Caco-2 (cell line): ENCODE measurements around the gene LPAR2. TPM values are rescaled to one million over a fixed set of nuclear protein-coding genes. Genes with fewer than 3 reads are reported as not detected.

Source experiments
- BruUV-seq: library from RNA; stranded (reverse); fragments of 400-500 nt; replicated peaks from 2 replicates; lab custom pipeline; 2021; lab: Mats Ljungman, UMichigan
- CTCF ChIA-PET: fragments of 300-600 bp; sonication (Branson Sonifier 250); formaldehyde crosslinking; loops from one replicate; lab custom pipeline; 2022; ENCODE audit warnings: antibody characterized with exemption; lab: Charles Lee
- POLR2A ChIA-PET: fragments of 300-600 bp; sonication (Branson Sonifier 250); formaldehyde crosslinking; loops from one replicate; lab custom pipeline; 2022; ENCODE audit warnings: antibody characterized with exemption; lab: Charles Lee
- DNase-seq, 2 experiments: peaks; one replicate each; pipeline versions ENCODE4 v3.0.0 to v3.0.0-alpha.2; 2020 to 2022
- H3K27me3 ChIP-seq: replicated peaks from 2 replicates; pipeline ENCODE4 v1.6.0; 2011; ENCODE audit warnings: low read length; ENCODE audit not compliant: control insufficient read depth, insufficient read depth
- H3K36me3 ChIP-seq: 2 replicates; pipeline ENCODE4 v1.5.1; 2011; ENCODE audit warnings: low read length; ENCODE audit not compliant: control insufficient read depth, insufficient read depth
- H3K4me1 ChIP-seq: fragments of 250-450 bp; sonication (Bioruptor Pico); 2 replicates; pipeline ENCODE4 v1.5.1; 2020; ENCODE audit warnings: mild to moderate bottlenecking
- H3K4me3 ChIP-seq: 2 replicates; pipeline ENCODE4 v1.5.1; 2011; ENCODE audit warnings: low read depth, mild to moderate bottlenecking, control low read depth, low read length
- H3K9me3 ChIP-seq: fragments of 250-450 bp; sonication (Bioruptor Pico); 2 replicates; pipeline ENCODE4 v1.5.1; 2020; ENCODE audit warnings: mild to moderate bottlenecking, moderate library complexity
- H3K27ac Mint-ChIP-seq: one replicate; pipeline ENCODE4 v1.8.0; 2022; ENCODE audit warnings: mixed read lengths; ENCODE audit not compliant: unreplicated experiment
- H3K27me3 Mint-ChIP-seq: one replicate; pipeline ENCODE4 v1.8.0; 2022; ENCODE audit warnings: mixed read lengths; ENCODE audit not compliant: insufficient read depth, unreplicated experiment
- H3K36me3 Mint-ChIP-seq: one replicate; pipeline ENCODE4 v1.8.0; 2022; ENCODE audit warnings: mild to moderate bottlenecking, mixed read lengths; ENCODE audit not compliant: insufficient read depth, unreplicated experiment
- H3K4me1 Mint-ChIP-seq: one replicate; pipeline ENCODE4 v1.8.0; 2022; ENCODE audit warnings: low read depth, mixed read lengths; ENCODE audit not compliant: unreplicated experiment
- H3K4me3 Mint-ChIP-seq: one replicate; pipeline ENCODE4 v1.8.0; 2022; ENCODE audit warnings: mild to moderate bottlenecking, moderate library complexity, mixed read lengths; ENCODE audit not compliant: unreplicated experiment
- H3K9me3 Mint-ChIP-seq: one replicate; pipeline ENCODE4 v1.8.0; 2022; ENCODE audit warnings: mixed read lengths; ENCODE audit not compliant: unreplicated experiment
- CTCF ChIP-seq, 2 experiments: fragments of 200-600 bp in 1 of 2; IDR thresholded peaks; 1 replicate in 1 of 2; 2 replicates in 1 of 2; pipeline versions ENCODE4 v1.5.1 to v1.8.0; 2011 to 2022; ENCODE audit warnings: antibody characterized with exemption in 1 of 2, control low read depth in 1 of 2, inconsistent platforms in 1 of 2, low read depth in 1 of 2, low read length in 1 of 2, mild to moderate bottlenecking in 1 of 2, moderate library complexity in 1 of 2; ENCODE audit not compliant: insufficient read depth in 1 of 2, severe bottlenecking in 1 of 2, unreplicated experiment in 1 of 2
- intact Hi-C: fragments of 100-400 bp; cut with micrococcal nuclease; formaldehyde crosslinking; loops from one replicate; pipeline ENCODE4 v1.10.0; 2022; ENCODE audit not compliant: unreplicated experiment
- total RNA-seq: library from RNA; stranded (reverse); gene quantifications from 2 replicates; pipeline ENCODE4 v1.2.3, GENCODE V29; 2022

The LPAR2 gene
- total RNA-seq, 1 experiment from 2014 or later: 29.3 TPM

GRCh38 chr19:19663256-19664120, 35.5 kb upstream of the LPAR2 start, which contains the start of gene ATP13A1:
Gene ATP13A1, minus strand, starts transcription at chr19:19663676. Its CDS starts 10 bp downstream, at chr19:19663666.
- DNase-seq: peak; percentile 93 to 97
- Mint-ChIP-seq H3K27me3 (no peaks in the 10 kb centered on the region), H3K4me1 (no peaks in the 10 kb centered on the region), H3K36me3 (peaks cover 20% of the 10 kb centered on the region), H3K9me3 (no peaks in the 10 kb centered on the region), H3K4me3 (peak within 1 kb of the TSS; percentile 82), H3K27ac (peak within 1 kb of the TSS; percentile 93)
- Histone ChIP-seq H3K27me3 (no peaks in the 10 kb centered on the region), H3K4me1 (no peaks in the 10 kb centered on the region; the same call in 1 of the 2 replicates), H3K9me3 (no peaks in the 10 kb centered on the region), H3K4me3 (peak within 1 kb of the TSS; percentile 99), H3K36me3 (no peaks in the 10 kb centered on the region; the same call in 1 of the 2 replicates)
- intact Hi-C loops: loop anchor here (1.0 to 10.0 kb wide), 4 partner anchors 37 to 201 kb away; partner anchors contain the start of genes ZNF14 and ZNF253
- ChIA-PET POLR2A (interaction anchor here (0.5 to 1.0 kb wide), 8 partner anchors 60 to 207 kb away, joined by 3 to 10 read pairs (median 5); partner anchors contain the start of genes ZNF14 and ZNF253), CTCF (interaction anchor here (0.6 to 0.7 kb wide), 2 partner anchors 112 to 225 kb away, joined by 3 read pairs; no protein-coding TSS in a partner anchor)
- TF ChIP-seq CTCF (IDR thresholded peaks at IDR 0.05; ENCODE audit: insufficient read depth in 1 of 2, low read depth in 1 of 2, low read length in 1 of 2, severe bottlenecking in 1 of 2, unreplicated experiment in 1 of 2): no peak
- no TSS peak for BruUV-seq

- Mint-ChIP-seq H3K9me3 (no peaks in the 10 kb centered on the region), H3K27me3 (no peaks in the 10 kb centered on the region), H3K27ac (peak overlapping the region; percentile 93), H3K4me3 (peak overlapping the region; percentile 82), H3K36me3 (peaks cover 19% of the 10 kb centered on the region), H3K4me1 (no peaks in the 10 kb centered on the region)
- no TSS peak for BruUV-seq
- CTCF ChIA-PET: no interaction called here
- no peak for DNase-seq
- H3K4me3 ChIP-seq: peak overlapping the region; percentile 99
- no peaks in the 10 kb centered on the region; the same call in 1 of the 2 replicates for H3K36me3 ChIP-seq
- intact Hi-C loops: loop anchor here (1.0 to 10.0 kb wide), 4 partner anchors 36 to 202 kb away; partner anchors contain the start of genes ZNF14 and ZNF253
- H3K4me1 ChIP-seq: no peaks in the 10 kb centered on the region
- POLR2A ChIA-PET: interaction anchor here (0.5 kb wide), 1 partner anchor 204 kb away, joined by 3 read pairs; no protein-coding TSS in a partner anchor
- no peaks in the 10 kb centered on the region for H3K27me3 ChIP-seq
- no peaks in the 10 kb centered on the region for H3K9me3 ChIP-seq
- no peak for TF ChIP-seq CTCF (IDR thresholded peaks at IDR 0.05; ENCODE audit: insufficient read depth in 1 of 2, low read depth in 1 of 2, low read length in 1 of 2, severe bottlenecking in 1 of 2, unreplicated experiment in 1 of 2)
Observed at GRCh38 chr19:19662871-19663255, 34.8 kb upstream of the LPAR2 start.

- Mint-ChIP-seq H3K9me3 (no peaks in the 10 kb centered on the region), H3K27ac (peak overlapping the region; percentile 93), H3K36me3 (peaks cover 21% of the 10 kb centered on the region), H3K27me3 (no peaks in the 10 kb centered on the region), H3K4me3 (peak overlapping the region; percentile 82), H3K4me1 (no peaks in the 10 kb centered on the region)
- POLR2A ChIA-PET: no interaction called here
- TSS peak; percentile 70 for BruUV-seq
- Histone ChIP-seq H3K4me1 (no peaks in the 10 kb centered on the region), H3K9me3 (no peaks in the 10 kb centered on the region), H3K4me3 (peak overlapping the region; percentile 99), H3K36me3 (no peaks in the 10 kb centered on the region; the same call in 1 of the 2 replicates), H3K27me3 (no peaks in the 10 kb centered on the region)
- no peak for TF ChIP-seq CTCF (IDR thresholded peaks at IDR 0.05; ENCODE audit: insufficient read depth in 1 of 2, low read depth in 1 of 2, low read length in 1 of 2, severe bottlenecking in 1 of 2, unreplicated experiment in 1 of 2)
- CTCF ChIA-PET: no interaction called here
- no peak for DNase-seq
- intact Hi-C loops: loop anchor here (2.0 to 10.0 kb wide), 2 partner anchors 36 to 202 kb away; partner anchors contain the start of gene ZNF253
Observed at GRCh38 chr19:19662344-19662743, 34.3 kb upstream of the LPAR2 start.
